Psoas muscle (tissue), 8 donors: ENCODE data around the gene RAPSN. TPM values are rescaled to one million over a fixed set of nuclear protein-coding genes. Genes with fewer than 3 reads are reported as not detected.

Experiments used
- ATAC-seq, 4 donors: fragments of 200-7000 bp; cut with Tn5 transposase; one replicate each; pipeline ENCODE4 v1.9.1; 2020; ENCODE audit warnings: moderate library complexity in 3 of 4, mild to moderate bottlenecking in 2 of 4
- DNase-seq, 2 donors: peaks; one replicate each; pipeline ENCODE4 v3.0.0-alpha.2; 2020
- H3K27ac ChIP-seq: fragments of 200-600 bp; one replicate; pipeline ENCODE4 v1.8.0; 2022
- H3K27me3 ChIP-seq, 3 donors: fragments of 200-600 bp in 1 of 3; one replicate each; pipeline versions ENCODE4 v1.6.1 to v1.8.0; 2013 to 2022; ENCODE audit warnings: low read length in 2 of 3, mild to moderate bottlenecking in 2 of 3, moderate library complexity in 1 of 3; ENCODE audit not compliant: insufficient read depth in 3 of 3
- H3K36me3 ChIP-seq, 2 donors: fragments of 200-600 bp in 1 of 2; one replicate each; pipeline versions ENCODE4 v1.6.1 to v1.8.0; 2013 to 2022; ENCODE audit warnings: low read depth in 1 of 2, mild to moderate bottlenecking in 1 of 2, moderate library complexity in 1 of 2; ENCODE audit not compliant: insufficient read depth in 1 of 2
- H3K4me1 ChIP-seq: fragments of 200-600 bp; one replicate; pipeline ENCODE4 v1.8.0; 2022
- H3K4me3 ChIP-seq: fragments of 200-600 bp; one replicate; pipeline ENCODE4 v1.8.0; 2022; ENCODE audit warnings: mild to moderate bottlenecking
- H3K9me3 ChIP-seq: fragments of 200-600 bp; one replicate; pipeline ENCODE4 v1.8.0; 2022
- CTCF ChIP-seq: fragments of 200-600 bp; IDR thresholded peaks from one replicate; pipeline ENCODE4 v1.8.0; 2022; ENCODE audit warnings: antibody characterized with exemption
- WGBS, 3 donors: extraction: QIAGEN DNeasy Blood & Tissue Kit; methylation state at CpG; one replicate each; pipeline versions ENCODE4 v1.1.6 to v1.1.7; 2013; 5-methylcytosine and 5-hydroxymethylcytosine counted together
- intact Hi-C, 2 donors: fragments of 100-400 bp; cut with DNase I; formaldehyde crosslinking; loops; one replicate each; pipeline versions ENCODE4 v1.11.0 to v1.14.2; 2022
- polyA plus RNA-seq, 3 donors: library from polyadenylated mRNA; stranded (reverse); fragments of 200-250 nt; gene quantifications; one replicate each; pipeline ENCODE4 v1.2.3, GENCODE V29; 2013
- total RNA-seq, 4 donors: library from RNA; stranded (reverse); fragmentation: NEBNext Ultra II Directional in 2 of 4; extraction: Animal tissue kit (Norgen Biotek cat#: 25700) in 2 of 4; gene quantifications; one replicate each; pipeline versions ENCODE4 v1.2.1 to v1.2.4, GENCODE V29; 2021 to 2023
- donor health status: healthy with polysubstance abuse.
- donor health status: DM: no; HTN: no; CAD: no; lungs with moderate emphysema.
- donor health status: Bipolar disorder and iron deficiency.
- donor health status: healthy.
- donor health status: DM: yes; HTN: yes; CAD: no.
- donor health status: DM: no; HTN: no; CAD: no.
- donor health status: DM: no; HTN: no; CAD: no.
- donor health status: DM: yes; HTN: yes; CAD: no.

Gene RAPSN
- total and polyA plus RNA-seq, 7 donors: 37.6 to 90.6 (median 58.7) TPM

- Histone ChIP-seq H3K4me1 (peaks cover 4% of the 10 kb centered on the region), H3K9me3 (no peaks in the 10 kb centered on the region), H3K27ac (no peak overlapping the region), H3K27me3 (no peaks in the 10 kb centered on the region), H3K36me3 (peaks cover 0 to 7% of the 10 kb centered on the region in 2 donors), H3K4me3 (no peak overlapping the region)
- ATAC-seq: no peak
- TF ChIP-seq CTCF: no peak
- WGBS, 3 donors: 95 to 97% (median 95%) methylated on average over 4 of the region's 4 CpGs
- DNase-seq: no peak
- intact Hi-C loops: no loop called here
Observed at GRCh38 chr11:47451990-47452389, 3.1 kb upstream of the RAPSN start.

- H3K4me3 ChIP-seq: no peak overlapping the region
- no peak for DNase-seq
- 78 to 83% (median 79%) methylated on average over 4 of the region's 4 CpGs for WGBS, 3 donors
Observed at GRCh38 chr11:47451436-47451835, 2.5 kb upstream of the RAPSN start.

GRCh38 chr11:47449541-47449940 lies 605 bp upstream of the RAPSN start:
- Histone ChIP-seq H3K36me3 (peaks cover 0 to 13% of the 10 kb centered on the region in 2 donors), H3K27ac (peak overlapping the region; percentile 88), H3K4me1 (peaks cover 8% of the 10 kb centered on the region), H3K9me3 (no peaks in the 10 kb centered on the region), H3K27me3 (no peaks in the 10 kb centered on the region), H3K4me3 (peak overlapping the region; percentile 85)
- 23 to 44% (median 32%) methylated on average over 8 of the region's 8 CpGs for WGBS, 3 donors
- TF ChIP-seq CTCF: no peak
- DNase-seq (peak in 1 of 2 donors; percentile 78), ATAC-seq (peak; percentile 42 to 81 (median 66))
- intact Hi-C loops: no loop called here

More at GRCh38 chr11:47451436-47451835, 2.5 kb upstream of the RAPSN start:
- peaks cover 0 to 12% of the 10 kb centered on the region in 2 donors for H3K36me3 ChIP-seq
- ATAC-seq: no peak
- H3K4me1 ChIP-seq: peaks cover 7% of the 10 kb centered on the region
- intact Hi-C loops: no loop called here
- H3K9me3 ChIP-seq: no peaks in the 10 kb centered on the region
- no peak overlapping the region for H3K27ac ChIP-seq
- TF ChIP-seq CTCF: no peak
- H3K27me3 ChIP-seq: no peaks in the 10 kb centered on the region

GRCh38 chr11:47447906-47448305 lies 1.0 kb downstream of the RAPSN start:
- peaks cover 20% of the 10 kb centered on the region for H3K4me1 ChIP-seq
- WGBS, 3 donors: 33 to 36% (median 33%) methylated on average over 12 of the region's 12 CpGs
- no peaks in the 10 kb centered on the region for H3K9me3 ChIP-seq
- H3K27me3 ChIP-seq: no peaks in the 10 kb centered on the region
- intact Hi-C loops: no loop called here
- H3K36me3 ChIP-seq: peaks cover 0 to 17% of the 10 kb centered on the region in 2 donors
- ATAC-seq (no peak), DNase-seq (peak in 1 of 2 donors; percentile 53)
- H3K27ac ChIP-seq: peak overlapping the region; percentile 88
- no peak for TF ChIP-seq CTCF
- peak overlapping the region; percentile 85 for H3K4me3 ChIP-seq

GRCh38 chr11:47446833-47447232 lies 2.1 kb downstream of the RAPSN start:
- peaks cover 0 to 20% of the 10 kb centered on the region in 2 donors for H3K36me3 ChIP-seq
- no peak overlapping the region for H3K4me3 ChIP-seq
- no peak for TF ChIP-seq CTCF
- H3K27ac ChIP-seq: no peak overlapping the region
- DNase-seq: no peak
- H3K4me1 ChIP-seq: peaks cover 23% of the 10 kb centered on the region
- no peaks in the 10 kb centered on the region for H3K9me3 ChIP-seq
- 93 to 95% (median 94%) methylated on average over 9 of the region's 9 CpGs for WGBS, 3 donors
- intact Hi-C loops: no loop called here
- no peak for ATAC-seq
- no peaks in the 10 kb centered on the region for H3K27me3 ChIP-seq
